Upper lobe of right lung (tissue), 1 donor: ENCODE measurements around the gene ITGB7. TPM values are rescaled to one million over a fixed set of nuclear protein-coding genes. Genes with fewer than 3 reads are reported as not detected.

Source experiments
- ATAC-seq: fragments of 200-7000 bp; cut with Tn5 transposase; one replicate; pipeline ENCODE4 v1.9.1; 2020; ENCODE audit warnings: mild to moderate bottlenecking, moderate library complexity
- DNase-seq: peaks from one replicate; pipeline ENCODE4 v3.0.0-alpha.2; 2020
- H3K27ac ChIP-seq: fragments of 200-600 bp; one replicate; pipeline ENCODE4 v1.8.0; 2022
- H3K27me3 ChIP-seq: fragments of 200-600 bp; one replicate; pipeline ENCODE4 v1.8.0; 2022; ENCODE audit warnings: mild to moderate bottlenecking
- H3K36me3 ChIP-seq: fragments of 200-600 bp; one replicate; pipeline ENCODE4 v1.8.0; 2022
- H3K4me1 ChIP-seq: fragments of 200-600 bp; one replicate; pipeline ENCODE4 v1.8.0; 2022
- H3K4me3 ChIP-seq: fragments of 200-600 bp; one replicate; pipeline ENCODE4 v1.8.0; 2022; ENCODE audit warnings: mild to moderate bottlenecking
- H3K9me3 ChIP-seq: fragments of 200-600 bp; one replicate; pipeline ENCODE4 v1.8.0; 2022
- CTCF ChIP-seq: fragments of 200-600 bp; IDR thresholded peaks from one replicate; pipeline ENCODE4 v1.8.0; 2022; ENCODE audit warnings: antibody characterized with exemption
- intact Hi-C: fragments of 100-400 bp; cut with DNase I; formaldehyde crosslinking; loops from one replicate; pipeline ENCODE4 v1.11.0; 2022
- total RNA-seq: library from RNA; stranded (reverse); fragmentation: NEBNext Ultra II Directional; extraction: Animal tissue kit (Norgen Biotek cat#: 25700); gene quantifications from one replicate; pipeline ENCODE4 v1.2.1, GENCODE V29; 2021
- donor health status: DM: no; HTN: yes; CAD: no; lungs with severe emphysema.

Gene ITGB7
- total RNA-seq, 1 donor from 2014 or later: 7.7 TPM

GRCh38 chr12:53145383-53146260, 61.4 kb downstream of the ITGB7 start:
- no peak for ATAC-seq
- Histone ChIP-seq H3K9me3 (no peaks in the 10 kb centered on the region), H3K4me3 (no peak overlapping the region), H3K27me3 (no peaks in the 10 kb centered on the region), H3K36me3 (no peaks in the 10 kb centered on the region), H3K27ac (no peak overlapping the region), H3K4me1 (no peaks in the 10 kb centered on the region)
- TF ChIP-seq CTCF: no peak
- DNase-seq: no peak
- intact Hi-C loops: no loop called here

- DNase-seq: no peak
- no peak for TF ChIP-seq CTCF
- intact Hi-C loops: no loop called here
Observed at GRCh38 chr12:53143355-53143754, 63.7 kb downstream of the ITGB7 start.

More at GRCh38 chr12:53143355-53143754, 63.7 kb downstream of the ITGB7 start:
- no peaks in the 10 kb centered on the region for H3K27me3 ChIP-seq
- no peak overlapping the region for H3K4me3 ChIP-seq
- no peak overlapping the region for H3K27ac ChIP-seq
- H3K36me3 ChIP-seq: no peaks in the 10 kb centered on the region
- ATAC-seq: no peak
- H3K9me3 ChIP-seq: no peaks in the 10 kb centered on the region
- H3K4me1 ChIP-seq: no peaks in the 10 kb centered on the region

Other genes with a start within 250 kb of the ITGB7 start
- 436 TPM for gene EIF4B, start 200.8 kb downstream of the ITGB7 start, total RNA-seq
- 232 TPM for gene TNS2, start 157.2 kb downstream of the ITGB7 start, total RNA-seq
- 50.4 TPM for gene SPRYD3, start 127.9 kb downstream of the ITGB7 start, total RNA-seq
- 34.6 TPM for gene IGFBP6, start 109.6 kb downstream of the ITGB7 start, total RNA-seq
- gene SOAT2, start 103.8 kb downstream of the ITGB7 start, total RNA-seq: not detected
- 46.8 TPM for gene ZNF740, start 26.5 kb downstream of the ITGB7 start, total RNA-seq
- 41.7 TPM for gene CSAD, start 26.3 kb downstream of the ITGB7 start, total RNA-seq
- 23.8 TPM for gene RARG, start 25.0 kb upstream of the ITGB7 start, total RNA-seq
- gene ESPL1, start 61.0 kb upstream of the ITGB7 start, total RNA-seq: 0.35 TPM
- 424 TPM for gene PFDN5, start 88.3 kb upstream of the ITGB7 start, total RNA-seq
- 41.9 TPM for gene MYG1, start 92.4 kb upstream of the ITGB7 start, total RNA-seq
- 43.2 TPM for gene AAAS, start 114.4 kb upstream of the ITGB7 start, total RNA-seq
- not detected for gene SP7, start 129.1 kb upstream of the ITGB7 start, total RNA-seq
- 87.7 TPM for gene SP1, start 172.9 kb upstream of the ITGB7 start, total RNA-seq
- gene AMHR2, start 216.6 kb upstream of the ITGB7 start, total RNA-seq: 0.46 TPM
- gene PRR13, start 234.5 kb upstream of the ITGB7 start, total RNA-seq: 172 TPM
- gene PCBP2, start 244.9 kb upstream of the ITGB7 start, total RNA-seq: 727 TPM